Measurements from ENCODE around the gene FBXO34.

DNA sequence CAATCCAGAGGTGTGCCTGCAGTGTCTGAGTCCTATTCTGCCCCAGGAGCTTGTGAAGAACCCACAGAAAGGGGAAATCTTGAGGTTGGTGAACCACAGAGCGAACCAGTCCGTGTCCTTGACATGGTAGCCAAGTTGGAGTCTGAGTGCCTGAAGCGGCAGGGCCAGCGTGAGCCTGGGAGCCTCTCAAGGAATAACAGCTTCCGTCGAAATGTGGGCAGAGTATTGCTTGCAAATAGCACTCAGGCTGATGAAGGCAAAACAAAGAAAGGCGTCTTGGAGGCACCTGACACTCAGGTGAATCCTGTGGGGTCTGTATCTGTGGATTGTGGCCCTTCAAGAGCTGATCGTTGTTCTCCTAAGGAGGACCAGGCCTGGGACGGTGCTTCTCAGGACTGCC, 79.9 kb downstream of the FBXO34 start:
- no peak for TF ChIP-seq EZH2phosphoT487 (IDR thresholded peaks at IDR 0.05; ENCODE audit: borderline replicate concordance, low read depth, low read length)
- TF ChIP-seq, protein P1, sequence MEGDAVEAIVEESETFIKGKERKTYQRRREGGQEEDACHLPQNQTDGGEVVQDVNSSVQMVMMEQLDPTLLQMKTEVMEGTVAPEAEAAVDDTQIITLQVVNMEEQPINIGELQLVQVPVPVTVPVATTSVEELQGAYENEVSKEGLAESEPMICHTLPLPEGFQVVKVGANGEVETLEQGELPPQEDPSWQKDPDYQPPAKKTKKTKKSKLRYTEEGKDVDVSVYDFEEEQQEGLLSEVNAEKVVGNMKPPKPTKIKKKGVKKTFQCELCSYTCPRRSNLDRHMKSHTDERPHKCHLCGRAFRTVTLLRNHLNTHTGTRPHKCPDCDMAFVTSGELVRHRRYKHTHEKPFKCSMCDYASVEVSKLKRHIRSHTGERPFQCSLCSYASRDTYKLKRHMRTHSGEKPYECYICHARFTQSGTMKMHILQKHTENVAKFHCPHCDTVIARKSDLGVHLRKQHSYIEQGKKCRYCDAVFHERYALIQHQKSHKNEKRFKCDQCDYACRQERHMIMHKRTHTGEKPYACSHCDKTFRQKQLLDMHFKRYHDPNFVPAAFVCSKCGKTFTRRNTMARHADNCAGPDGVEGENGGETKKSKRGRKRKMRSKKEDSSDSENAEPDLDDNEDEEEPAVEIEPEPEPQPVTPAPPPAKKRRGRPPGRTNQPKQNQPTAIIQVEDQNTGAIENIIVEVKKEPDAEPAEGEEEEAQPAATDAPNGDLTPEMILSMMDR (conservative IDR thresholded peaks at IDR 0.05; ENCODE audit: low read length), result no peak
